HG02852 (cell line): Measurements from ENCODE around the gene AGXT.

Experiments
- ATAC-seq: cut with Tn5 transposase; IDR thresholded peaks from one replicate; pipeline ENCODE4 v1.9.1; 2021; ENCODE audit warnings: mild to moderate bottlenecking, moderate library complexity; ENCODE audit not compliant: unreplicated experiment

The AGXT gene

GRCh38 chr2:240865391-240865790 is 3.2 kb upstream of the AGXT start:
- no peak for ATAC-seq

DNA sequence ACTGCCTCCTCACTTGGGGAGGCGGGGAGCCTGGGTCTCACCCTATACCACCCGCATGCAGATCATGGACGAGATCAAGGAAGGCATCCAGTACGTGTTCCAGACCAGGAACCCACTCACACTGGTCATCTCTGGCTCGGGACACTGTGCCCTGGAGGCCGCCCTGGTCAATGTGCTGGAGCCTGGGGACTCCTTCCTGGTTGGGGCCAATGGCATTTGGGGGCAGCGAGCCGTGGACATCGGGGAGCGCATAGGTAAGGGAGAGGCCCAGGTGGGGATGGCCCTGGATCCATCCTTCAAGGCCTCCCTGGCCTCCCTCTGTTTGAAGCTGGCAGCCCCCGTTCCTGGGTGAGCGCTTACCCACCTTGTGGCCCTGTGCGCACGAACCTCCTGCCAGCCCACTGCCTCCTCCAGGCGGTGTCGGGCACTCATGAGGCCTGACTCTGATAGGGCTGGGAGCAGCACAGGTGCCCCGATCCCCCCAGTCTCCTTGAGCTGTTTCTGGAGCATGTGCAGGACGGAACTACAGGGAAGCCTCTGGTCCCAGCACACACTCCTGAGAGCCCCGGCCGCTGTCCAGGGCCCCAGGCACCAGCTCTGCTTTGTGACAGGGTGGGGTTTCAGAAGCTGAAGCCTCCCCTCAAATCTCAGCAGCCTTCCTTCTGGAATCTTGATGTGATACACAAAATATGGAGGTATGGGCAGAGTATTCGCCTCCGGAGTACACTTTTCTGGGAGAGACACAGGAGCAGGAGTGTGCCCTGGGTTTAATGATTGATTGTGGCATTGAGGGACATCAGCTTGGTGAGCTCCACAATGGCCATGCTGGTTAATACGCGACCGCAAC is 708 bp downstream of the AGXT start:
- no peak for ATAC-seq

DNA sequence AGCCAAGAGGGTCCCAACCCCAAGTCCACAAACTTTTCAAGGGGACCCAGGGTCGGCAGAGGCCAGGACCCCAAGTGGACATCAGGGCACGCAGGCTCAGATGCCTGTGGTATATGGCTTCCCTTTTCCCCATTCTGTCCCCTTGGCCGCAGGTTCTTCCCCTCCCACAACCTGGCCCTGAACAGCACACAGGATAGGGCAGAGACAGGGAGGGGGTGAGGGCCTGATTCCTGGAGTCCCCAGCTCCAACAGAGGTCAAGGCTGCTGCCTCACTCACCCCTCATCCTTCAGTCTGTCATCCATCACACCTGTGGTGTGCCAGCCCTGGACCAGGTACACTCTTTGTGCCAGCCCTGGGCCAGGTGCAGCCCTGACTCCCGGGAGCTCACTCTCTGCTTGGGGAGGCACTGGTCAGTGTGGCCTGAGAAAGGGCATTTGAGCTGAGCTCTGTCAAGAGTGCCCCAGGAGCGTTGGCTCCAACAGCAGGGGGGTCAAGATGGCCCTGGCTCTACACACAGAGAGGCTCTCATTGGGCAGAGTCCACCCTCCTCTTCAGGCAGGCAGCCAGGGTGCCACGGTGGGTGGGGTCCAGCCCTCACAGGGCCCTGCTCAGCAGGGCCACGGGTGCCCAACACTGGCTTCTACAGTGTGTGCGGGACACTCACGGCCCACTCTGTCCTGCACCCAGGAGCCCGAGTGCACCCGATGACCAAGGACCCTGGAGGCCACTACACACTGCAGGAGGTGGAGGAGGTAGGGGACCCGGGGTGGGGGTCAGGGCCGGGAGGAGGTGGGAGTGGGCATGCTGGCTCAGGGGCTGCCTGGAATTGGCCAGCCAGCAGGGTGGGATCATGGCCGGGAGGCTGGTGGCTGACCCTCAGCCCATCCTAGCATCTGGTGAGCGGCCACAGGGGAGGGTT is 1.6 kb downstream of the AGXT start:
- ATAC-seq = no peak

DNA sequence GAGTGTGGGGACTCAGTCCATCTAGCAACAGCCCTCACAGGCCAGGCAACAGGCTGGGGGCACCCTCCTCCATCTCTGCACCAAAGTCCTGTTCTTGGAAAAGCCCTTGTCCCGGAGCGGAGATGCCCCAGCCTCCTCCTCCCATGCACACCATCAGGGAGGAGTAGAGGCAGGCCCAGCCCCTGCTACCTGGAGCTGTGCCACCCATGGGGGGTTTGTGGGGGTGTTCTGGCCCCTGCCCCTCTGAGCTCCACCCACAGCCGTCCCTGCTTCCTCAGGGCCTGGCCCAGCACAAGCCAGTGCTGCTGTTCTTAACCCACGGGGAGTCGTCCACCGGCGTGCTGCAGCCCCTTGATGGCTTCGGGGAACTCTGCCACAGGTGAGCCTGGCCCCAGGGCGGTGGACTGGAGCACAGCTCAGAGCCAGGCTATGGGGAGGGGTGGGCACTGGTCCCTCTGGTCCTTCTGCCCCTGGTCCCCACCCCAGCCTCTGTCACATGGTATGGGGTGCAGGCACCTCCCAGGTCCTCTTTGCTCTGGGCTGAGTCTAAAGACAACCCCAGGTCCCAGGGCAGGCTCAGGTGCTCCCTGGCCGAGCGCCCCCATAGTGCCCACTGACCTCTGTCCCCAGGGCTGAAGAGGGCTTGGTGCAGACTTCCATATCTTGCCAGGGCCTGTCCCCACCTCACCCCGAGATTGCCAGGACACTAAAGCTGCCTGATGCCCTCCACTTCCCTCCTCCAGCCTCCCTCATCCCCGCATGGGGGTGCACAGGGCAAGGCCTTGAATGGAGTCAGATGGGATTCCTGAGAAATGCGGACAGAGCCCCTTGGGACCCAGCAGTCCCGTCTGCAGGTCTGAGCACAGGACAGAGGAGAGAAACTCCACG is 2.7 kb downstream of the AGXT start:
- no peak for ATAC-seq

GRCh38 chr2:240872317-240873097 is 3.9 kb downstream of the AGXT start:
- no peak for ATAC-seq

GRCh38 chr2:240873098-240873788 is 4.6 kb downstream of the AGXT start:
- no peak for ATAC-seq

DNA sequence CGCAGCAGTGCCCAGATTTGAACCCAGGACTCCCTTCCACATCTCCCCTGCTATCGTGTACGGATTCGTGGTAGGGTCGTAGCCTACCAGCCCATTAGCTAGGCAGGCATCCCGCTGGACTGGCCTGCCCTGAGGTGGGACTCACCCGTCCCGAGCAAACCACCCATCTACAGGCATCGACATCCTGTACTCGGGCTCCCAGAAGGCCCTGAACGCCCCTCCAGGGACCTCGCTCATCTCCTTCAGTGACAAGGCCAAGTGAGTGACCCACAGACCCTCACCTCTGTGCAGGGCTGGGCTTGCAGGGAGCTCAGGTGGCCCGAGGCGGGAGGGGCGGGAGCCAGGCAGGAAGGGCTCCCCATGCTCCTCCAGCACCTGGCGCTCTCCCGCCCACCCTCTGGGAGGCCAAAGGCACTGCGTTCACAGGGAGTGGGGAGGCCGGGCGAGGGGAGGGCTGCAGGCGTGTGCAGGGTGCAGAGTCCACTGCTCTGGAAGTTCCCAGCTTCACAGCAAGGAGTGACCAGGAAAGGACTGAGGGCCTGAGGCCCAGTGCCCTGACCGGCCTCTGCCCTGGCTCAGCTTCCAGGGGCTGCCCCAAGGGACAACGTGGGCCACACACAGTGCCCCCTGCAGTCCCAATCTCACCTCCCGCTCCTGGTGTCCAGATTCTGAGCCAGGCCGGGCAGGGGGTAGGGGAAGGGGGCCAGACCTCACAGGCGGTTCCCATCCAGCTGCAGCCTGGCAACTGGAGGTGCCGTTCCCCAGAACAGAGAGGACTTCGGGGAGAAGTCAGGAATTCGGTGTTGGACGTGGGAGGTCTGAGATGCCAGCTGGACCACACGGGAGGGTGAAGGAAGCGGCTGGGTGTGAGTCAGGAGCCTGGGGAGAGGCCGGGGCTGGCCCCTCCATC is 5.4 kb downstream of the AGXT start:
- no peak for ATAC-seq

DNA sequence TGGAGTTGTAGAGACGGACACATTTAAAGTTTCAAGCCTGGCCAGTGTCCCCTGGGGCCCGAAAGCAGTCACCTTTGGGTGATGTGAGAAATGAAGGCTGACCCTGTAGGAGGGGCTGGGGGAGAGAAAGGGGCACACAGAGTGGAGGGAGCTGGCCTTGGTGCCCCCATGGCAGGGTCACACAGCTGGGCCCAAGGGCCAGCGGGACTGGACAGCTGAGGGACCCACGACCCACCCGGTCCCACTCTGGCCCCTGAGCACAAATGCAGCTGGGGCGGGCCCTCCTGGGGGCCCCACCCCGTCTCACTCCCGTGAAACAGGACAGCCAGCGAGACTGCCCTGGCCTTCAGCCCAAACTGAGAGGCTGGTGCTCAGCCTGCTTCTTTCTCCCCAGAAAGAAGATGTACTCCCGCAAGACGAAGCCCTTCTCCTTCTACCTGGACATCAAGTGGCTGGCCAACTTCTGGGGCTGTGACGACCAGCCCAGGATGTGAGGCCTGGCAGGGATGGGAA is 6.1 kb downstream of the AGXT start:
- ATAC-seq = no peak

- ATAC-seq = no peak
Observed at GRCh38 chr2:240875228-240876034, 6.8 kb downstream of the AGXT start.

- no peak for ATAC-seq
Observed at GRCh38 chr2:240876035-240876474, 7.4 kb downstream of the AGXT start.

GRCh38 chr2:240876475-240877251 is 8.0 kb downstream of the AGXT start:
- no peak for ATAC-seq

- no peak for ATAC-seq
Observed at GRCh38 chr2:240877460-240878340, 9.1 kb downstream of the AGXT start.

- ATAC-seq = no peak
Observed at GRCh38 chr2:240878341-240878936, 9.8 kb downstream of the AGXT start.

DNA sequence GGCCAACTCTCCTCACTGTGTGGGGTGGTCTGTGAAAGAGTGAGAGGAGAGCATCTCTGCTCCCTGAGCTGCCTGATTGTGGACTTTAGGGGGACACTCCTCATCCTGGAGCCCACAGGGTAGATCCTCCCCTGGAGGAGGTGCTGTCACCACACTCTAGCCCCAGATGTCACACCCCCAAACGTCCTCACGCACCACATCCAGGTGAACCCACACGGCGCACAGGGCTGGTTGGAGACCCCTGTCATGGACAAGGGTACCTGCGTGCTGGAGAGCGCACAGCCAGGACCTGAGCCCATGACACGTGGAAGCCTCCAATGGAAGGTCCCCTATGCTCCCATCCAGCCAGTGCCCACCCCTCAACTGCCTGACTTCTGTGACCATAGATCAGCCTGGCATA is 10.5 kb downstream of the AGXT start:
- ATAC-seq = no peak

- ATAC-seq = no peak
Observed at GRCh38 chr2:240881913-240882312, 13.3 kb downstream of the AGXT start.
